Trophoblast cell (in vitro differentiated cells and primary cell): ENCODE measurements around the gene OR2F1.

Experiments
- DNase-seq, 2 donors: peaks; one replicate each; pipeline ENCODE4 v3.0.0-alpha.2; 2016
- H2AFZ ChIP-seq: 2 replicates; pipeline ENCODE4 v1.6.1; 2013; ENCODE audit warnings: low read length, moderate library complexity, mild to moderate bottlenecking; ENCODE audit not compliant: insufficient read depth, poor library complexity
- H2AK5ac ChIP-seq: 2 replicates; pipeline ENCODE4 v1.6.1; 2013; ENCODE audit warnings: mild to moderate bottlenecking, low read length
- H2BK120ac ChIP-seq: 2 replicates; pipeline ENCODE4 v1.6.1; 2013; ENCODE audit warnings: low read length, mild to moderate bottlenecking, moderate library complexity; ENCODE audit not compliant: insufficient read depth, poor library complexity
- H2BK12ac ChIP-seq: 2 replicates; pipeline ENCODE4 v1.6.1; 2013; ENCODE audit warnings: mild to moderate bottlenecking, low read length, moderate library complexity
- H2BK5ac ChIP-seq: 2 replicates; pipeline ENCODE4 v1.6.1; 2013; ENCODE audit warnings: low read length, low read depth, moderate library complexity, mild to moderate bottlenecking; ENCODE audit not compliant: poor library complexity
- H3K14ac ChIP-seq: 2 replicates; pipeline ENCODE4 v1.6.1; 2013; ENCODE audit warnings: mild to moderate bottlenecking, low read length
- H3K18ac ChIP-seq: 2 replicates; pipeline ENCODE4 v1.6.1; 2013; ENCODE audit warnings: mild to moderate bottlenecking, low read length
- H3K23ac ChIP-seq: 2 replicates; pipeline ENCODE4 v1.6.1; 2013; ENCODE audit warnings: low read length
- H3K27ac ChIP-seq: 2 replicates; pipeline ENCODE4 v1.5.1; 2013; ENCODE audit warnings: low read depth, mild to moderate bottlenecking, inconsistent platforms, low read length, moderate library complexity
- H3K27me3 ChIP-seq: 2 replicates; pipeline ENCODE4 v1.6.1; 2013; ENCODE audit warnings: inconsistent platforms, mild to moderate bottlenecking, low read length, moderate library complexity; ENCODE audit not compliant: insufficient read depth
- H3K36me3 ChIP-seq, 2 experiments: 1 replicate in 1 of 2; 2 replicates in 1 of 2; pipeline ENCODE4 v1.6.1; 2013; ENCODE audit warnings: low read length in 2 of 2, mild to moderate bottlenecking in 2 of 2, moderate library complexity in 1 of 2; ENCODE audit not compliant: insufficient read depth in 2 of 2, control insufficient read depth in 1 of 2
- H3K4ac ChIP-seq: 2 replicates; pipeline ENCODE4 v1.6.1; 2013; ENCODE audit warnings: low read depth, mild to moderate bottlenecking, low read length, moderate library complexity
- H3K4me1 ChIP-seq, 2 experiments: 1 replicate in 1 of 2; 2 replicates in 1 of 2; pipeline ENCODE4 v1.6.1; 2013; ENCODE audit warnings: low read length in 2 of 2, mild to moderate bottlenecking in 2 of 2, moderate library complexity in 1 of 2; ENCODE audit not compliant: insufficient read depth in 2 of 2, control insufficient read depth in 1 of 2
- H3K4me2 ChIP-seq: 2 replicates; pipeline ENCODE4 v1.6.1; 2013; ENCODE audit warnings: inconsistent platforms, mild to moderate bottlenecking, low read length, moderate library complexity
- H3K4me3 ChIP-seq: 2 replicates; pipeline ENCODE4 v1.5.1; 2013; ENCODE audit warnings: mild to moderate bottlenecking, low read depth, low read length, inconsistent platforms
- H3K79me1 ChIP-seq: one replicate; pipeline ENCODE4 v1.6.1; 2013; ENCODE audit warnings: low read length
- H3K79me2 ChIP-seq: 2 replicates; pipeline ENCODE4 v1.6.1; 2013; ENCODE audit warnings: low read length, mild to moderate bottlenecking; ENCODE audit not compliant: control insufficient read depth, insufficient read depth, poor library complexity
- H3K9ac ChIP-seq: 2 replicates; pipeline ENCODE4 v1.6.1; 2013; ENCODE audit warnings: mild to moderate bottlenecking, low read length
- H3K9me3 ChIP-seq: 2 replicates; pipeline ENCODE4 v1.6.1; 2013; ENCODE audit warnings: low read depth, mild to moderate bottlenecking, control low read depth, inconsistent platforms, low read length; ENCODE audit not compliant: insufficient read depth
- H4K12ac ChIP-seq: 2 replicates; pipeline ENCODE4 v1.6.1; 2013; ENCODE audit warnings: low read depth, mild to moderate bottlenecking, low read length, moderate library complexity
- H4K8ac ChIP-seq: 2 replicates; pipeline ENCODE4 v1.6.1; 2013; ENCODE audit warnings: low read depth, mild to moderate bottlenecking, low read length, moderate library complexity
- H4K91ac ChIP-seq: one replicate; pipeline ENCODE4 v1.6.1; 2013; ENCODE audit warnings: low read depth, mild to moderate bottlenecking, low read length, moderate library complexity
- WGBS: extraction: QIAGEN DNeasy Blood & Tissue Kit; methylation state at CpG from one replicate; pipeline ENCODE4 v1.1.7; 2013; ENCODE audit warnings: missing lambda C conversion rate; ENCODE audit not compliant: insufficient read length, insufficient coverage; ENCODE audit errors: extremely low coverage; 5-methylcytosine and 5-hydroxymethylcytosine counted together

The OR2F1 gene

GRCh38 chr7:143914938-143915652 is 39.5 kb upstream of the OR2F1 start:
- no peaks in the 10 kb centered on the region for H3K79me2 ChIP-seq
- no peak overlapping the region for H2BK120ac ChIP-seq
- no peaks in the 10 kb centered on the region for H3K4me1 ChIP-seq
- no peak overlapping the region for H3K9ac ChIP-seq
- H3K27me3 ChIP-seq = no peaks in the 10 kb centered on the region
- no peak overlapping the region for H2AFZ ChIP-seq
- no peak overlapping the region for H4K8ac ChIP-seq
- H3K9me3 ChIP-seq = no peaks in the 10 kb centered on the region
- DNase-seq = no peak
- H4K12ac ChIP-seq = no peak overlapping the region
- no CpG with 5 or more reads among the region's 7 CpGs for WGBS
- no peak overlapping the region for H2BK12ac ChIP-seq
- H3K4ac ChIP-seq = no peak overlapping the region
- no peak overlapping the region for H2BK5ac ChIP-seq
- H3K27ac ChIP-seq = no peak overlapping the region
- H3K79me1 ChIP-seq = no peaks in the 10 kb centered on the region
- H3K4me2 ChIP-seq = no peak overlapping the region
- no peak overlapping the region for H3K4me3 ChIP-seq
- no peak overlapping the region for H3K18ac ChIP-seq
- no peak overlapping the region for H4K91ac ChIP-seq
- no peak overlapping the region for H3K14ac ChIP-seq
- H3K23ac ChIP-seq = no peak overlapping the region
- no peak overlapping the region for H2AK5ac ChIP-seq
- H3K36me3 ChIP-seq = no peaks in the 10 kb centered on the region

GRCh38 chr7:143924851-143925250 is 29.8 kb upstream of the OR2F1 start:
- H3K27me3 ChIP-seq = no peaks in the 10 kb centered on the region
- H3K14ac ChIP-seq = no peak overlapping the region
- H3K36me3 ChIP-seq = no peaks in the 10 kb centered on the region
- no peaks in the 10 kb centered on the region for H3K79me1 ChIP-seq
- no peak overlapping the region for H3K9ac ChIP-seq
- no peak for DNase-seq
- H2BK5ac ChIP-seq = no peak overlapping the region
- no peak overlapping the region for H2AFZ ChIP-seq
- no peak overlapping the region for H3K4me2 ChIP-seq
- no peak overlapping the region for H3K27ac ChIP-seq
- no CpG with 5 or more reads among the region's 1 CpG for WGBS
- no peak overlapping the region for H3K23ac ChIP-seq
- H3K4me1 ChIP-seq = no peaks in the 10 kb centered on the region
- H3K79me2 ChIP-seq = no peaks in the 10 kb centered on the region
- no peak overlapping the region for H3K4ac ChIP-seq
- H4K8ac ChIP-seq = no peak overlapping the region
- no peak overlapping the region for H2BK12ac ChIP-seq
- no peak overlapping the region for H3K18ac ChIP-seq
- H3K4me3 ChIP-seq = no peak overlapping the region
- H3K9me3 ChIP-seq = no peaks in the 10 kb centered on the region
- H2BK120ac ChIP-seq = no peak overlapping the region
- H4K12ac ChIP-seq = no peak overlapping the region
- no peak overlapping the region for H2AK5ac ChIP-seq
- no peak overlapping the region for H4K91ac ChIP-seq

GRCh38 chr7:143929224-143929920 is 25.3 kb upstream of the OR2F1 start:
- no peak overlapping the region for H2AFZ ChIP-seq
- no peaks in the 10 kb centered on the region for H3K9me3 ChIP-seq
- H2BK12ac ChIP-seq = no peak overlapping the region
- H2BK120ac ChIP-seq = no peak overlapping the region
- no peak for DNase-seq
- no peak overlapping the region for H3K4me3 ChIP-seq
- no peaks in the 10 kb centered on the region for H3K27me3 ChIP-seq
- no peak overlapping the region for H4K12ac ChIP-seq
- H4K8ac ChIP-seq = no peak overlapping the region
- H3K4me1 ChIP-seq = no peaks in the 10 kb centered on the region
- no peak overlapping the region for H3K4ac ChIP-seq
- no peak overlapping the region for H3K23ac ChIP-seq
- no peak overlapping the region for H3K14ac ChIP-seq
- no peak overlapping the region for H3K9ac ChIP-seq
- H3K27ac ChIP-seq = no peak overlapping the region
- H2AK5ac ChIP-seq = no peak overlapping the region
- H3K79me1 ChIP-seq = no peaks in the 10 kb centered on the region
- WGBS = no CpG with 5 or more reads among the region's 1 CpG
- no peaks in the 10 kb centered on the region for H3K79me2 ChIP-seq
- H2BK5ac ChIP-seq = no peak overlapping the region
- H3K4me2 ChIP-seq = no peak overlapping the region
- H3K18ac ChIP-seq = no peak overlapping the region
- no peak overlapping the region for H4K91ac ChIP-seq
- no peaks in the 10 kb centered on the region for H3K36me3 ChIP-seq

GRCh38 chr7:143931739-143932138 is 22.9 kb upstream of the OR2F1 start:
- Histone ChIP-seq H3K27ac (no peak overlapping the region), H3K79me2 (no peaks in the 10 kb centered on the region), H3K4me2 (no peak overlapping the region), H3K14ac (no peak overlapping the region), H2BK12ac (no peak overlapping the region), H3K9ac (no peak overlapping the region), H3K36me3 (no peaks in the 10 kb centered on the region), H4K91ac (no peak overlapping the region), H3K79me1 (no peaks in the 10 kb centered on the region), H3K4me1 (no peaks in the 10 kb centered on the region), H2BK5ac (no peak overlapping the region), H2AK5ac (no peak overlapping the region), H3K4me3 (no peak overlapping the region), H3K18ac (no peak overlapping the region), H4K12ac (no peak overlapping the region), H3K4ac (no peak overlapping the region), H2BK120ac (no peak overlapping the region), H4K8ac (no peak overlapping the region), H3K9me3 (no peaks in the 10 kb centered on the region), H2AFZ (no peak overlapping the region), H3K27me3 (no peaks in the 10 kb centered on the region), H3K23ac (no peak overlapping the region)
- DNase-seq = no peak
